ENCODE measurements around the gene ETNK1. TPM values are rescaled to one million over a fixed set of nuclear protein-coding genes. Genes with fewer than 3 reads are reported as not detected.
A peak's percentile ranks its signal among the peaks of the same experiment; 100 is the strongest.
"Not testable (repeated sequence)": the region's sequence is repeated elsewhere in the genome, so short reads cannot be mapped to it uniquely, and the experiment has no call there.

Gene ETNK1
- total and polyA plus RNA-seq, 2 experiments from 2014 or later = 20.0 to 34.0 TPM

- H4K20me1 ChIP-seq (ENCODE audit: insufficient read depth) = no peaks in the 10 kb centered on the region
- H3K36me3 ChIP-seq (ENCODE audit: low read depth) = no peaks in the 10 kb centered on the region
- H3K79me2 ChIP-seq (ENCODE audit: insufficient read depth) = no peaks in the 10 kb centered on the region
- H3K9ac ChIP-seq = no peak overlapping the region
- DNase-seq = no peak
- H3F3A ChIP-seq (ENCODE audit: insufficient read depth) = no peaks in the 10 kb centered on the region
- no peaks in the 10 kb centered on the region for H3K9me2 ChIP-seq (ENCODE audit: insufficient read depth)
- no peak overlapping the region for H2AFZ ChIP-seq
- H3K9me3 ChIP-seq (ENCODE audit: low read depth) = no peaks in the 10 kb centered on the region
- no peaks in the 10 kb centered on the region for H3K27me3 ChIP-seq (replicated peaks; ENCODE audit: insufficient read depth)
- no peaks in the 10 kb centered on the region for H3K4me1 ChIP-seq (ENCODE audit: insufficient read depth)
- TF ChIP-seq EZH2phosphoT487 (IDR thresholded peaks at IDR 0.05; ENCODE audit: insufficient read depth, low read depth) (no peak), EZH2 (IDR thresholded peaks at IDR 0.05; ENCODE audit: insufficient read depth, poor library complexity, severe bottlenecking) (no peak)
- no peak overlapping the region for H3K4me3 ChIP-seq
- H3K27ac ChIP-seq = no peak overlapping the region
- WGBS, 2 experiments (ENCODE audit: low coverage in 1 of 2, low lambda C conversion rate in 2 of 2, missing lambda C conversion rate in 2 of 2) = 85 to 90% methylated on average over 3 of the region's 3 CpGs
- H3K4me2 ChIP-seq (ENCODE audit: unreplicated experiment) = no peak overlapping the region
- in situ Hi-C loops (cut with MboI) = no loop called here
Observed at GRCh38 chr12:22578328-22578727, 46.6 kb upstream of the ETNK1 start.

GRCh38 chr12:22588817-22589216, 36.2 kb upstream of the ETNK1 start:
- 0 out of 2 replicates have a peak overlapping the region, but pooled peaks have one; percentile 16 for H2AFZ ChIP-seq
- in situ Hi-C loops (cut with MboI) = no loop called here
- no peaks in the 10 kb centered on the region for H3K4me1 ChIP-seq (ENCODE audit: insufficient read depth)
- no peaks in the 10 kb centered on the region for H3K9me2 ChIP-seq (ENCODE audit: insufficient read depth)
- H3K27me3 ChIP-seq (replicated peaks; ENCODE audit: insufficient read depth) = no peaks in the 10 kb centered on the region
- no peak overlapping the region for H3K4me2 ChIP-seq (ENCODE audit: unreplicated experiment)
- no peak overlapping the region for H3K4me3 ChIP-seq
- TF ChIP-seq EZH2phosphoT487 (IDR thresholded peaks at IDR 0.05; ENCODE audit: insufficient read depth, low read depth) (no peak), EZH2 (IDR thresholded peaks at IDR 0.05; ENCODE audit: insufficient read depth, poor library complexity, severe bottlenecking) (no peak)
- DNase-seq = peak; percentile 22
- no peaks in the 10 kb centered on the region for H3K79me2 ChIP-seq (ENCODE audit: insufficient read depth)
- H3F3A ChIP-seq (ENCODE audit: insufficient read depth) = no peaks in the 10 kb centered on the region
- 4 to 7% methylated on average over 4 of the region's 4 CpGs for WGBS, 2 experiments (ENCODE audit: low coverage in 1 of 2, low lambda C conversion rate in 2 of 2, missing lambda C conversion rate in 2 of 2)
- H3K9me3 ChIP-seq (ENCODE audit: low read depth) = no peaks in the 10 kb centered on the region
- H4K20me1 ChIP-seq (ENCODE audit: insufficient read depth) = no peaks in the 10 kb centered on the region
- no peaks in the 10 kb centered on the region for H3K36me3 ChIP-seq (ENCODE audit: low read depth)
- no peak overlapping the region for H3K9ac ChIP-seq
- H3K27ac ChIP-seq = no peak overlapping the region

GRCh38 chr12:22593864-22594263, 31.1 kb upstream of the ETNK1 start:
- H3K4me2 ChIP-seq (ENCODE audit: unreplicated experiment) = no peak overlapping the region
- in situ Hi-C loops (cut with MboI) = no loop called here
- H4K20me1 ChIP-seq (ENCODE audit: insufficient read depth) = no peaks in the 10 kb centered on the region
- no peaks in the 10 kb centered on the region for H3K27me3 ChIP-seq (replicated peaks; ENCODE audit: insufficient read depth)
- TF ChIP-seq EZH2 (IDR thresholded peaks at IDR 0.05; ENCODE audit: insufficient read depth, poor library complexity, severe bottlenecking) (no peak), EZH2phosphoT487 (IDR thresholded peaks at IDR 0.05; ENCODE audit: insufficient read depth, low read depth) (no peak)
- H3K36me3 ChIP-seq (ENCODE audit: low read depth) = no peaks in the 10 kb centered on the region
- H3K4me1 ChIP-seq (ENCODE audit: insufficient read depth) = no peaks in the 10 kb centered on the region
- no peak overlapping the region for H3K27ac ChIP-seq
- H3K9me3 ChIP-seq (ENCODE audit: low read depth) = no peaks in the 10 kb centered on the region
- H3F3A ChIP-seq (ENCODE audit: insufficient read depth) = no peaks in the 10 kb centered on the region
- no peak overlapping the region for H2AFZ ChIP-seq
- H3K79me2 ChIP-seq (ENCODE audit: insufficient read depth) = no peaks in the 10 kb centered on the region
- no peak overlapping the region for H3K4me3 ChIP-seq
- no peak overlapping the region for H3K9ac ChIP-seq
- no peaks in the 10 kb centered on the region for H3K9me2 ChIP-seq (ENCODE audit: insufficient read depth)
- no peak for DNase-seq

GRCh38 chr12:22597539-22597938, 27.4 kb upstream of the ETNK1 start:
- H3K4me1 ChIP-seq (ENCODE audit: insufficient read depth) = not testable (repeated sequence)
- 76 to 77% methylated on average over 6 of the region's 6 CpGs for WGBS, 2 experiments (ENCODE audit: low coverage in 1 of 2, low lambda C conversion rate in 2 of 2, missing lambda C conversion rate in 2 of 2)

GRCh38 chr12:22598141-22598762, 26.7 kb upstream of the ETNK1 start:
- TF ChIP-seq EZH2 (IDR thresholded peaks at IDR 0.05; ENCODE audit: insufficient read depth, poor library complexity, severe bottlenecking) (no peak), EZH2phosphoT487 (IDR thresholded peaks at IDR 0.05; ENCODE audit: insufficient read depth, low read depth) (no peak)

More at GRCh38 chr12:22597539-22597938, 27.4 kb upstream of the ETNK1 start:
- H3K36me3 ChIP-seq (ENCODE audit: low read depth); H3K27ac ChIP-seq; H3K27me3 ChIP-seq (replicated peaks; ENCODE audit: insufficient read depth); H3K4me3 ChIP-seq; H3K4me2 ChIP-seq (ENCODE audit: unreplicated experiment); in situ Hi-C loops (cut with MboI); H3K79me2 ChIP-seq (ENCODE audit: insufficient read depth); H3K9me2 ChIP-seq (ENCODE audit: insufficient read depth); DNase-seq; H3F3A ChIP-seq (ENCODE audit: insufficient read depth); H2AFZ ChIP-seq; H3K9ac ChIP-seq; H4K20me1 ChIP-seq (ENCODE audit: insufficient read depth); H3K9me3 ChIP-seq (ENCODE audit: low read depth): not testable (repeated sequence)

More at GRCh38 chr12:22598141-22598762, 26.7 kb upstream of the ETNK1 start:
- no peaks in the 10 kb centered on the region for H3K79me2 ChIP-seq (ENCODE audit: insufficient read depth)
- H3F3A ChIP-seq (ENCODE audit: insufficient read depth) = no peaks in the 10 kb centered on the region
- H3K4me2 ChIP-seq (ENCODE audit: unreplicated experiment) = no peak overlapping the region
- no peaks in the 10 kb centered on the region for H3K4me1 ChIP-seq (ENCODE audit: insufficient read depth)
- no peak overlapping the region for H3K4me3 ChIP-seq
- no peak overlapping the region for H3K27ac ChIP-seq
- 0 to 2% methylated on average over 2 of the region's 2 CpGs for WGBS, 2 experiments (ENCODE audit: low coverage in 1 of 2, low lambda C conversion rate in 2 of 2, missing lambda C conversion rate in 2 of 2)
- in situ Hi-C loops (cut with MboI) = no loop called here
- no peaks in the 10 kb centered on the region for H3K27me3 ChIP-seq (replicated peaks; ENCODE audit: insufficient read depth)
- H4K20me1 ChIP-seq (ENCODE audit: insufficient read depth) = no peaks in the 10 kb centered on the region
- H3K9me2 ChIP-seq (ENCODE audit: insufficient read depth) = no peaks in the 10 kb centered on the region; the same call in 1 of the 2 replicates
- H3K9ac ChIP-seq = no peak overlapping the region
- no peaks in the 10 kb centered on the region for H3K9me3 ChIP-seq (ENCODE audit: low read depth)
- no peak for DNase-seq
- H3K36me3 ChIP-seq (ENCODE audit: low read depth) = no peaks in the 10 kb centered on the region
- H2AFZ ChIP-seq = no peak overlapping the region

Data from GM23248 (cell line).